HepG2 (cell line): Measurements from ENCODE around the gene UAP1L1. TPM values are rescaled to one million over a fixed set of nuclear protein-coding genes. Genes with fewer than 3 reads are reported as not detected.
A peak's percentile ranks its signal among the peaks of the same experiment; 100 is the strongest.

ENCODE experiments used
- ATM ChIP-seq: fragments of 450-650 bp; IDR thresholded peaks from 2 replicates; pipeline ENCODE4 v1.7.1; 2017; ENCODE audit warnings: mild to moderate bottlenecking, borderline replicate concordance
- CENPX ChIP-seq: sonication (generic); formaldehyde crosslinking; IDR thresholded peaks from 2 replicates; pipeline ENCODE4 v1.9.0; 2021; ENCODE audit warnings: mild to moderate bottlenecking, missing genetic modification reagents, moderate library complexity
- DNMT1 ChIP-seq: sonication (generic); formaldehyde crosslinking; IDR thresholded peaks from 2 replicates; pipeline ENCODE4 v1.5.1; 2020; ENCODE audit warnings: mild to moderate bottlenecking, missing genetic modification reagents
- GLI4 ChIP-seq: sonication (generic); formaldehyde crosslinking; IDR thresholded peaks from 2 replicates; pipeline ENCODE4 v1.5.1; 2020; ENCODE audit warnings: missing genetic modification reagents, mild to moderate bottlenecking, moderate library complexity, borderline replicate concordance
- IRF2 ChIP-seq: IDR thresholded peaks from 2 replicates; pipeline ENCODE4 v1.6.1; 2018; ENCODE audit warnings: missing genetic modification reagents, missing compliant biosample characterization
- MAF1 ChIP-seq: sonication (generic); formaldehyde crosslinking; IDR thresholded peaks from 2 replicates; pipeline ENCODE4 v1.5.0; 2020; ENCODE audit warnings: missing genetic modification reagents, borderline replicate concordance
- MAFG ChIP-seq: sonication (generic); formaldehyde crosslinking; IDR thresholded peaks from 2 replicates; pipeline ENCODE4 v1.5.1; 2020; ENCODE audit warnings: mild to moderate bottlenecking, missing genetic modification reagents
- MBD4 ChIP-seq: IDR thresholded peaks from 2 replicates; pipeline ENCODE4 v1.6.1; 2012; ENCODE audit warnings: low read length, inconsistent platforms, borderline replicate concordance
- MXI1 ChIP-seq: IDR thresholded peaks from 3 replicates; pipeline ENCODE4 v1.6.1; 2012; ENCODE audit warnings: low read depth, low read length, inconsistent platforms, borderline replicate concordance
- SALL2 ChIP-seq: sonication (generic); formaldehyde crosslinking; IDR thresholded peaks from 2 replicates; pipeline ENCODE4 v1.8.1; 2023; ENCODE audit warnings: mild to moderate bottlenecking, missing genetic modification reagents, inconsistent platforms
- SP4 ChIP-seq: sonication (generic); formaldehyde crosslinking; IDR thresholded peaks from 2 replicates; pipeline ENCODE4 v1.8.1; 2023; ENCODE audit warnings: mild to moderate bottlenecking, missing genetic modification reagents
- TARDBP ChIP-seq: sonication (generic); formaldehyde crosslinking; IDR thresholded peaks from 2 replicates; pipeline ENCODE4 v1.8.0; 2022; ENCODE audit warnings: mild to moderate bottlenecking, missing genetic modification reagents
- ZNF232 ChIP-seq: sonication (generic); formaldehyde crosslinking; IDR thresholded peaks from 2 replicates; pipeline ENCODE4 v1.4.0; 2020; ENCODE audit warnings: missing genetic modification reagents, borderline replicate concordance
- ZNF33A ChIP-seq: sonication (generic); formaldehyde crosslinking; IDR thresholded peaks from 2 replicates; pipeline ENCODE4 v1.5.1; 2020; ENCODE audit warnings: missing genetic modification reagents, mild to moderate bottlenecking, moderate library complexity, borderline replicate concordance
- ZNF530 ChIP-seq: sonication (generic); formaldehyde crosslinking; IDR thresholded peaks from 2 replicates; pipeline ENCODE4 v1.5.0; 2020; ENCODE audit warnings: low read depth, mild to moderate bottlenecking, missing genetic modification reagents
- ZNF570 ChIP-seq: sonication (generic); formaldehyde crosslinking; IDR thresholded peaks from 2 replicates; pipeline ENCODE4 v1.4.0; 2020; ENCODE audit warnings: mild to moderate bottlenecking, missing genetic modification reagents, borderline replicate concordance
- ZNF607 ChIP-seq: sonication (generic); formaldehyde crosslinking; IDR thresholded peaks from 2 replicates; pipeline ENCODE4 v1.5.1; 2020; ENCODE audit warnings: missing genetic modification reagents, mild to moderate bottlenecking, borderline replicate concordance
- ZNF609 ChIP-seq: sonication (generic); formaldehyde crosslinking; IDR thresholded peaks from 2 replicates; pipeline ENCODE4 v1.4.0; 2020; ENCODE audit warnings: mild to moderate bottlenecking, missing genetic modification reagents, borderline replicate concordance
- ZNF883 ChIP-seq: sonication (generic); formaldehyde crosslinking; IDR thresholded peaks from 2 replicates; pipeline ENCODE4 v1.5.1; 2020; ENCODE audit warnings: mild to moderate bottlenecking, missing genetic modification reagents; ENCODE audit errors: not compliant biosample characterization
- polyA plus RNA-seq, 8 experiments: library from polyadenylated mRNA; depleted of rRNA in 3 of 8; stranded (reverse) in 7 of 8; unstranded in 1 of 8; fragments of >200 nt; fragmentation: Illumina TruSeq in 4 of 8; extraction: Trizol in 4 of 8; gene quantifications; 2 replicates each; pipeline versions ENCODE4 v1.2.1 to v1.2.3, GENCODE V29; 2011 to 2016; ENCODE audit warnings: low read depth in 4 of 8, missing spikeins in 1 of 8, mixed read lengths in 1 of 8; ENCODE audit not compliant: insufficient read depth in 1 of 8
- total RNA-seq, 5 experiments: library from RNA; depleted of rRNA; stranded (reverse); fragments of >200 nt; fragmentation: Illumina TruSeq; extraction: Trizol; gene quantifications; 2 replicates each; pipeline ENCODE4 v1.2.3, GENCODE V29; 2016; ENCODE audit warnings: low read depth in 1 of 5
- TF ChIP-seq, protein P1 (sequence below): sonication (generic); formaldehyde crosslinking; IDR thresholded peaks from 2 replicates; pipeline ENCODE4 v1.8.1; 2023; ENCODE audit warnings: missing genetic modification reagents, mild to moderate bottlenecking, borderline replicate concordance
- TF ChIP-seq, protein P2 (sequence below): sonication (generic); formaldehyde crosslinking; IDR thresholded peaks from 2 replicates; pipeline ENCODE4 v1.8.1; 2023; ENCODE audit warnings: missing genetic modification reagents, inconsistent platforms, borderline replicate concordance
- TF ChIP-seq, protein P3 (sequence below): sonication (generic); formaldehyde crosslinking; IDR thresholded peaks from 2 replicates; pipeline ENCODE4 v1.4.0; 2020; ENCODE audit warnings: missing genetic modification reagents

Gene UAP1L1
- total and polyA plus RNA-seq, 2 of the 13 experiments (the other 11 are each of a cell fraction or from before 2014, with no cell fraction given) = 5.4 to 6.4 TPM

GRCh38 chr9:137028263-137029057, 48.9 kb upstream of the UAP1L1 start (continued):
- TF ChIP-seq ZNF609 (CRISPR knock-in tag) (no peak), DNMT1 (CRISPR knock-in tag) (no peak), MXI1 (0 out of 3 replicates have a peak, but pooled peaks have one; percentile 19), IRF2 (CRISPR knock-in tag) (no peak), ZNF883 (no peak), ZNF530 (CRISPR knock-in tag) (no peak), MAF1 (CRISPR knock-in tag) (no peak), ZNF33A (no peak), CENPX (CRISPR knock-in tag) (no peak), ZNF570 (no peak), SALL2 (CRISPR knock-in tag) (0 out of 2 replicates have a peak, but pooled peaks have one; percentile 9), TARDBP (CRISPR knock-in tag) (no peak), ATM (no peak), MBD4 (no peak), MAFG (no peak), ZNF232 (0 out of 2 replicates have a peak, but pooled peaks have one; percentile 30), GLI4 (no peak), SP4 (CRISPR knock-in tag) (no peak), ZNF607 (no peak)
- TF ChIP-seq, protein P1, sequence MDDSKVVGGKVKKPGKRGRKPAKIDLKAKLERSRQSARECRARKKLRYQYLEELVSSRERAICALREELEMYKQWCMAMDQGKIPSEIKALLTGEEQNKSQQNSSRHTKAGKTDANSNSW = no peak
- TF ChIP-seq, protein P2, sequence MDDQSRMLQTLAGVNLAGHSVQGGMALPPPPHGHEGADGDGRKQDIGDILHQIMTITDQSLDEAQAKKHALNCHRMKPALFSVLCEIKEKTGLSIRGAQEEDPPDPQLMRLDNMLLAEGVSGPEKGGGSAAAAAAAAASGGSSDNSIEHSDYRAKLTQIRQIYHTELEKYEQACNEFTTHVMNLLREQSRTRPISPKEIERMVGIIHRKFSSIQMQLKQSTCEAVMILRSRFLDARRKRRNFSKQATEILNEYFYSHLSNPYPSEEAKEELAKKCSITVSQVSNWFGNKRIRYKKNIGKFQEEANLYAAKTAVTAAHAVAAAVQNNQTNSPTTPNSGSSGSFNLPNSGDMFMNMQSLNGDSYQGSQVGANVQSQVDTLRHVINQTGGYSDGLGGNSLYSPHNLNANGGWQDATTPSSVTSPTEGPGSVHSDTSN (CRISPR knock-in tag) = no peak
- TF ChIP-seq, protein P3, sequence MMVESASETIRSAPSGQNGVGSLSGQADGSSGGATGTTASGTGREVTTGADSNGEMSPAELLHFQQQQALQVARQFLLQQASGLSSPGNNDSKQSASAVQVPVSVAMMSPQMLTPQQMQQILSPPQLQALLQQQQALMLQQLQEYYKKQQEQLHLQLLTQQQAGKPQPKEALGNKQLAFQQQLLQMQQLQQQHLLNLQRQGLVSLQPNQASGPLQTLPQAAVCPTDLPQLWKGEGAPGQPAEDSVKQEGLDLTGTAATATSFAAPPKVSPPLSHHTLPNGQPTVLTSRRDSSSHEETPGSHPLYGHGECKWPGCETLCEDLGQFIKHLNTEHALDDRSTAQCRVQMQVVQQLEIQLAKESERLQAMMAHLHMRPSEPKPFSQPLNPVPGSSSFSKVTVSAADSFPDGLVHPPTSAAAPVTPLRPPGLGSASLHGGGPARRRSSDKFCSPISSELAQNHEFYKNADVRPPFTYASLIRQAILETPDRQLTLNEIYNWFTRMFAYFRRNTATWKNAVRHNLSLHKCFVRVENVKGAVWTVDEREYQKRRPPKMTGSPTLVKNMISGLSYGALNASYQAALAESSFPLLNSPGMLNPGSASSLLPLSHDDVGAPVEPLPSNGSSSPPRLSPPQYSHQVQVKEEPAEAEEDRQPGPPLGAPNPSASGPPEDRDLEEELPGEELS = no peak
